IMR-90 (cell line): ENCODE data around the gene CHMP4B. TPM values are rescaled to one million over a fixed set of nuclear protein-coding genes. Genes with fewer than 3 reads are reported as not detected.

Experiments used
- ATAC-seq: fragments of 200-7000 bp; cut with Tn5 transposase; 2 replicates; pipeline ENCODE4 v1.9.1; 2020; ENCODE audit warnings: low read depth, mild to moderate bottlenecking, moderate library complexity
- BruUV-seq: library from RNA; stranded (reverse); fragments of 400-500 nt; replicated peaks from 2 replicates; lab custom pipeline; 2021; lab: Mats Ljungman, UMichigan
- CTCF ChIA-PET: fragments of 300-600 bp; formaldehyde crosslinking; extraction: SDS; loops from one replicate; lab custom pipeline; 2021; ENCODE audit warnings: antibody characterized with exemption; lab: Yijun Ruan, JAX
- POLR2A ChIA-PET: fragments of 300-600 bp; sonication (Branson Sonifier 250); formaldehyde crosslinking; loops from one replicate; lab custom pipeline; 2022; ENCODE audit warnings: antibody characterized with exemption; ENCODE audit not compliant: unreplicated experiment; lab: Charles Lee
- DNase-seq: peaks from one replicate; pipeline ENCODE4 v3.0.0; 2013
- H2AFZ ChIP-seq: replicated peaks from 2 replicates; pipeline ENCODE3; 2013; ENCODE audit warnings: low read length, mild to moderate bottlenecking; ENCODE audit not compliant: poor library complexity
- H2AK5ac ChIP-seq: 2 replicates; pipeline ENCODE4 v1.6.1; 2013; ENCODE audit warnings: low read depth, low read length, inconsistent platforms
- H2AK9ac ChIP-seq: replicated peaks from 2 replicates; pipeline ENCODE3; 2013; ENCODE audit warnings: mild to moderate bottlenecking, low read depth, low read length, moderate library complexity; ENCODE audit not compliant: poor library complexity
- H2BK120ac ChIP-seq: 2 replicates; pipeline ENCODE4 v1.6.1; 2013; ENCODE audit warnings: low read depth, low read length, inconsistent platforms
- H2BK15ac ChIP-seq: 3 replicates; pipeline ENCODE4 v1.6.1; 2013; ENCODE audit warnings: low read depth, low read length, inconsistent platforms
- H2BK20ac ChIP-seq: 2 replicates; pipeline ENCODE4 v1.6.1; 2013; ENCODE audit warnings: low read depth, mild to moderate bottlenecking, inconsistent platforms, low read length, moderate library complexity
- H2BK5ac ChIP-seq: 2 replicates; pipeline ENCODE4 v1.6.1; 2013; ENCODE audit warnings: mild to moderate bottlenecking, low read depth, low read length, inconsistent platforms; ENCODE audit not compliant: poor library complexity, severe bottlenecking
- H3K14ac ChIP-seq: replicated peaks from 2 replicates; pipeline ENCODE4 v1.6.1; 2013; ENCODE audit warnings: low read depth, low read length, inconsistent platforms
- H3K18ac ChIP-seq: 2 replicates; pipeline ENCODE4 v1.6.1; 2013; ENCODE audit warnings: low read depth, low read length, control low read depth
- H3K23ac ChIP-seq: 2 replicates; pipeline ENCODE4 v1.6.1; 2013; ENCODE audit warnings: low read depth, low read length, inconsistent platforms
- H3K27ac ChIP-seq: 2 replicates; pipeline ENCODE4 v1.5.1; 2013; ENCODE audit warnings: mild to moderate bottlenecking, control low read depth, low read length; ENCODE audit not compliant: insufficient read depth
- H3K27me3 ChIP-seq: 2 replicates; pipeline ENCODE4 v1.6.1; 2013; ENCODE audit warnings: low read length; ENCODE audit not compliant: control insufficient read depth, insufficient read depth
- H3K36me3 ChIP-seq: 2 replicates; pipeline ENCODE4 v1.6.1; 2013; ENCODE audit warnings: low read length, mixed read lengths; ENCODE audit not compliant: control insufficient read depth, insufficient read depth
- H3K4ac ChIP-seq: 2 replicates; pipeline ENCODE4 v1.6.1; 2013; ENCODE audit warnings: low read depth, low read length, inconsistent platforms
- H3K4me1 ChIP-seq: 2 replicates; pipeline ENCODE4 v1.6.1; 2013; ENCODE audit warnings: low read length, mixed read lengths; ENCODE audit not compliant: control insufficient read depth, insufficient read depth
- H3K4me2 ChIP-seq: 2 replicates; pipeline ENCODE4 v1.6.1; 2013; ENCODE audit warnings: low read depth, mild to moderate bottlenecking, control low read depth, low read length, moderate library complexity
- H3K4me3 ChIP-seq: 2 replicates; pipeline ENCODE4 v1.5.1; 2013; ENCODE audit warnings: low read depth, mild to moderate bottlenecking, control low read depth, low read length, moderate library complexity; ENCODE audit not compliant: insufficient read depth
- H3K56ac ChIP-seq: 2 replicates; pipeline ENCODE4 v1.6.1; 2013; ENCODE audit warnings: low read length, inconsistent platforms; ENCODE audit not compliant: insufficient read depth; ENCODE audit errors: extremely low read depth
- H3K79me1 ChIP-seq, 2 experiments: 2 replicates each; pipeline ENCODE4 v1.6.1; 2013; ENCODE audit warnings: low read length in 2 of 2, inconsistent platforms in 1 of 2, low read depth in 1 of 2
- H3K9ac ChIP-seq: 2 replicates; pipeline ENCODE4 v1.6.1; 2013; ENCODE audit warnings: low read depth, low read length, control low read depth
- H3K9me1 ChIP-seq: 2 replicates; pipeline ENCODE4 v1.6.1; 2013; ENCODE audit warnings: low read length, inconsistent platforms; ENCODE audit not compliant: insufficient read depth
- H3K9me3 ChIP-seq: 2 replicates; pipeline ENCODE4 v1.6.1; 2013; ENCODE audit warnings: low read length; ENCODE audit not compliant: control insufficient read depth, insufficient read depth
- H4K20me1 ChIP-seq: 2 replicates; pipeline ENCODE4 v1.6.1; 2013; ENCODE audit warnings: low read length, inconsistent platforms; ENCODE audit not compliant: insufficient read depth
- H4K5ac ChIP-seq: 2 replicates; pipeline ENCODE4 v1.6.1; 2013; ENCODE audit warnings: mild to moderate bottlenecking, low read depth, low read length, control low read depth
- H4K8ac ChIP-seq, 2 experiments: 2 replicates each; pipeline ENCODE4 v1.6.1; 2013; ENCODE audit warnings: low read depth in 2 of 2, low read length in 2 of 2, control low read depth in 1 of 2, inconsistent platforms in 1 of 2
- H4K91ac ChIP-seq: 2 replicates; pipeline ENCODE4 v1.6.1; 2013; ENCODE audit warnings: low read depth, low read length, inconsistent platforms; ENCODE audit not compliant: insufficient read depth
- BHLHE40 ChIP-seq: fragments of 150-350 bp; IDR thresholded peaks from 2 replicates; pipeline ENCODE4 v1.6.1; 2016; ENCODE audit warnings: mild to moderate bottlenecking, low read depth, low read length
- CEBPB ChIP-seq: IDR thresholded peaks from 2 replicates; pipeline ENCODE4 v1.6.1; 2012; ENCODE audit warnings: low read depth, low read length, improper control_type of control experiment
- CHD1 ChIP-seq: IDR thresholded peaks from 2 replicates; pipeline ENCODE4 v1.6.1; 2012; ENCODE audit warnings: low read depth, low read length, improper control_type of control experiment
- FOS ChIP-seq: fragments of 150-350 bp; IDR thresholded peaks from 2 replicates; pipeline ENCODE4 v1.6.1; 2016; ENCODE audit warnings: low read depth, low read length
- MAFK ChIP-seq: IDR thresholded peaks from 2 replicates; pipeline ENCODE4 v1.6.1; 2012; ENCODE audit warnings: low read depth, low read length, improper control_type of control experiment
- MAZ ChIP-seq: IDR thresholded peaks from 2 replicates; pipeline ENCODE4 v1.6.1; 2012; ENCODE audit warnings: low read depth, mild to moderate bottlenecking, low read length, improper control_type of control experiment, moderate library complexity, borderline replicate concordance
- POLR2A ChIP-seq: IDR thresholded peaks from 2 replicates; pipeline ENCODE4 v1.6.1; 2012; ENCODE audit warnings: mild to moderate bottlenecking, low read depth, low read length
- RAD21 ChIP-seq: IDR thresholded peaks from 2 replicates; pipeline ENCODE4 v1.6.1; 2012; ENCODE audit warnings: low read length, improper control_type of control experiment
- RCOR1 ChIP-seq: IDR thresholded peaks from 2 replicates; pipeline ENCODE4 v1.6.1; 2012; ENCODE audit warnings: mild to moderate bottlenecking, low read length, improper control_type of control experiment; ENCODE audit not compliant: insufficient replicate concordance
- RFX5 ChIP-seq: IDR thresholded peaks from 2 replicates; pipeline ENCODE4 v1.8.0; 2012; ENCODE audit warnings: low read depth, mild to moderate bottlenecking, low read length, moderate library complexity
- SMC3 ChIP-seq: fragments of 150-350 bp; IDR thresholded peaks from 2 replicates; pipeline ENCODE4 v1.6.1; 2016; ENCODE audit warnings: low read depth, mild to moderate bottlenecking, antibody characterized with exemption, low read length, moderate library complexity
- WGBS, 2 experiments: methylation state at CpG; one replicate each; pipeline versions ENCODE4 v1.1.5 to v1.1.7; 2013; ENCODE audit warnings: missing lambda C conversion rate in 2 of 2; ENCODE audit not compliant: insufficient read length in 1 of 2; ENCODE audit errors: extremely low coverage in 2 of 2; 5-methylcytosine and 5-hydroxymethylcytosine counted together
- dilution Hi-C: fragments of 300-500 bp; cut with HindIII; formaldehyde crosslinking; loops from one replicate; pipeline ENCODE4 v1.14.3; 2018; ENCODE audit warnings: low sequenced_read_pairs; ENCODE audit not compliant: unreplicated experiment
- in situ Hi-C: fragments of 300-500 bp; cut with MboI; formaldehyde crosslinking; loops from 3 replicates; pipeline ENCODE4 v1.14.3; 2019; ENCODE audit warnings: low sequenced_read_pairs, inconsistent platforms, mixed read lengths
- intact Hi-C: fragments of 100-400 bp; cut with micrococcal nuclease; formaldehyde crosslinking; loops from 2 replicates; pipeline ENCODE4 v1.10.0; 2022
- polyA plus RNA-seq, 3 experiments: library from polyadenylated mRNA; depleted of rRNA; stranded (reverse); fragments of >200 nt; gene quantifications; 2 replicates each; pipeline ENCODE4 v1.2.3, GENCODE V29; 2012; ENCODE audit warnings: low replicate concordance in 1 of 3
- total RNA-seq: library from RNA; depleted of rRNA; stranded (reverse); fragments of >200 nt; gene quantifications from 2 replicates; pipeline ENCODE4 v1.2.3, GENCODE V29; 2012
- TF ChIP-seq, protein P1 (sequence below): conservative IDR thresholded peaks from 2 replicates; pipeline ENCODE4 v1.5.1; 2012; ENCODE audit warnings: mild to moderate bottlenecking, low read depth, low read length, improper control_type of control experiment
- TF ChIP-seq, protein P2 (sequence below): fragments of 150-350 bp; IDR thresholded peaks from 2 replicates; pipeline ENCODE4 v1.6.1; 2016; ENCODE audit warnings: low read depth, mild to moderate bottlenecking, low read length, moderate library complexity, borderline replicate concordance
- TF ChIP-seq, protein P3 (sequence below): fragments of 150-350 bp; IDR thresholded peaks from 2 replicates; pipeline ENCODE4 v1.6.1; 2017; ENCODE audit warnings: mild to moderate bottlenecking, antibody characterized with exemption, low read length, low read depth

CHMP4B gene
- total and polyA plus RNA-seq, 2 of the 4 experiments (the other 2 are of a cell fraction) = 30.3 to 94.8 TPM

DNA sequence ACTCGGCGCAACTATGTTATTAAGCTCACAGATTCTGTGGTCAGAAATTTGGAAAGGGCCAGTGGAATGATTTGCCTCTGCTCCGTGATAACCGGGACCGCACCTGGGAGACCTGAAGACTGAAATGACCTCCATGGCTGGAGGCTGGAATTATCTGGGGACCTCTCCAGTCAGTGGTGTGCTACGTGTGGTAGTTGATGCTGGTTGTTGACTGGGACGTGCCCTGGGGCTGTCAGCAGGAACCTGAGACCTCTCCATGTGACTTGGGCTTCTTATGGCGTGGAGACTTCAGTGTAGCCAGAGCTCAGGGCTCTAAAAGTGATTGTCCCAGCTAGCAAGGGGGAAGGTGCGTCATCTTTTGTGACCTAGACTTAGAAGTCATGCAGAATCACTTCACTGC is 50.3 kb downstream of the CHMP4B start:
- TF ChIP-seq RAD21 = no peak
- no peak for TF ChIP-seq RFX5
- TF ChIP-seq FOS = no peak
- TF ChIP-seq BHLHE40 = no peak
- TF ChIP-seq, protein P1, sequence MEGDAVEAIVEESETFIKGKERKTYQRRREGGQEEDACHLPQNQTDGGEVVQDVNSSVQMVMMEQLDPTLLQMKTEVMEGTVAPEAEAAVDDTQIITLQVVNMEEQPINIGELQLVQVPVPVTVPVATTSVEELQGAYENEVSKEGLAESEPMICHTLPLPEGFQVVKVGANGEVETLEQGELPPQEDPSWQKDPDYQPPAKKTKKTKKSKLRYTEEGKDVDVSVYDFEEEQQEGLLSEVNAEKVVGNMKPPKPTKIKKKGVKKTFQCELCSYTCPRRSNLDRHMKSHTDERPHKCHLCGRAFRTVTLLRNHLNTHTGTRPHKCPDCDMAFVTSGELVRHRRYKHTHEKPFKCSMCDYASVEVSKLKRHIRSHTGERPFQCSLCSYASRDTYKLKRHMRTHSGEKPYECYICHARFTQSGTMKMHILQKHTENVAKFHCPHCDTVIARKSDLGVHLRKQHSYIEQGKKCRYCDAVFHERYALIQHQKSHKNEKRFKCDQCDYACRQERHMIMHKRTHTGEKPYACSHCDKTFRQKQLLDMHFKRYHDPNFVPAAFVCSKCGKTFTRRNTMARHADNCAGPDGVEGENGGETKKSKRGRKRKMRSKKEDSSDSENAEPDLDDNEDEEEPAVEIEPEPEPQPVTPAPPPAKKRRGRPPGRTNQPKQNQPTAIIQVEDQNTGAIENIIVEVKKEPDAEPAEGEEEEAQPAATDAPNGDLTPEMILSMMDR = no peak
- TF ChIP-seq, protein P2, sequence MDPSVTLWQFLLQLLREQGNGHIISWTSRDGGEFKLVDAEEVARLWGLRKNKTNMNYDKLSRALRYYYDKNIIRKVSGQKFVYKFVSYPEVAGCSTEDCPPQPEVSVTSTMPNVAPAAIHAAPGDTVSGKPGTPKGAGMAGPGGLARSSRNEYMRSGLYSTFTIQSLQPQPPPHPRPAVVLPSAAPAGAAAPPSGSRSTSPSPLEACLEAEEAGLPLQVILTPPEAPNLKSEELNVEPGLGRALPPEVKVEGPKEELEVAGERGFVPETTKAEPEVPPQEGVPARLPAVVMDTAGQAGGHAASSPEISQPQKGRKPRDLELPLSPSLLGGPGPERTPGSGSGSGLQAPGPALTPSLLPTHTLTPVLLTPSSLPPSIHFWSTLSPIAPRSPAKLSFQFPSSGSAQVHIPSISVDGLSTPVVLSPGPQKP = no peak
- TF ChIP-seq, protein P3, sequence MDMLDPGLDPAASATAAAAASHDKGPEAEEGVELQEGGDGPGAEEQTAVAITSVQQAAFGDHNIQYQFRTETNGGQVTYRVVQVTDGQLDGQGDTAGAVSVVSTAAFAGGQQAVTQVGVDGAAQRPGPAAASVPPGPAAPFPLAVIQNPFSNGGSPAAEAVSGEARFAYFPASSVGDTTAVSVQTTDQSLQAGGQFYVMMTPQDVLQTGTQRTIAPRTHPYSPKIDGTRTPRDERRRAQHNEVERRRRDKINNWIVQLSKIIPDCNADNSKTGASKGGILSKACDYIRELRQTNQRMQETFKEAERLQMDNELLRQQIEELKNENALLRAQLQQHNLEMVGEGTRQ = no peak
- TF ChIP-seq MAFK = no peak
- TF ChIP-seq MAZ = no peak
- TF ChIP-seq CHD1 = no peak
- TF ChIP-seq SMC3 = no peak
- no peak for TF ChIP-seq CEBPB
- no peak for TF ChIP-seq RCOR1
- TF ChIP-seq POLR2A = no peak
- no peak overlapping the region for H3K9ac ChIP-seq
- no peak overlapping the region for H3K18ac ChIP-seq
- CTCF ChIA-PET = interaction anchor here (1.1 kb wide), 1 partner anchor 206 kb away, joined by 3 read pairs; no protein-coding TSS in a partner anchor
- ATAC-seq (no peak), DNase-seq (no peak)
- H3K14ac ChIP-seq = no peak overlapping the region
- no peak overlapping the region for H3K4ac ChIP-seq
- POLR2A ChIA-PET = no interaction called here
- no peak overlapping the region for H2AK9ac ChIP-seq
- WGBS, 2 experiments = 87% methylated on average over 3 of the region's 9 CpGs; no CpG with 5 or more reads in 1 of the 2 experiments
- peaks cover 5% of the 10 kb centered on the region; the same call in 1 of the 2 replicates for H3K9me1 ChIP-seq
- peaks cover 0 to 4% of the 10 kb centered on the region in 2 experiments; a peak in 2 of 4 replicates for H3K79me1 ChIP-seq
- H2AK5ac ChIP-seq = 0 out of 2 replicates have a peak overlapping the region, but pooled peaks have one; percentile 45
- in situ Hi-C loops = loop anchor here (10.0 kb wide), 1 partner anchor 273 kb away; no protein-coding TSS in a partner anchor
- H4K5ac ChIP-seq = no peak overlapping the region
- dilution Hi-C loops = no loop called here
- H3K36me3 ChIP-seq = peaks cover 13% of the 10 kb centered on the region
- H4K8ac ChIP-seq = no peak overlapping the region
- no peak overlapping the region for H2BK5ac ChIP-seq
- intact Hi-C loops = no loop called here
- H4K20me1 ChIP-seq = peaks cover 5% of the 10 kb centered on the region; the same call in 1 of the 2 replicates
- H4K91ac ChIP-seq = no peak overlapping the region
- H3K9me3 ChIP-seq = no peaks in the 10 kb centered on the region
- H3K23ac ChIP-seq = no peak overlapping the region
- no peak overlapping the region for H3K27ac ChIP-seq
- H2BK20ac ChIP-seq = no peak overlapping the region
- BruUV-seq = no TSS peak
- H3K4me3 ChIP-seq = no peak overlapping the region
- no peak overlapping the region for H2AFZ ChIP-seq
- no peak overlapping the region for H2BK120ac ChIP-seq
- H3K56ac ChIP-seq = no peak overlapping the region
- no peak overlapping the region for H3K4me2 ChIP-seq
- no peaks in the 10 kb centered on the region for H3K27me3 ChIP-seq
- H3K4me1 ChIP-seq = peaks cover 7% of the 10 kb centered on the region; the same call in 1 of the 2 replicates
- no peak overlapping the region for H2BK15ac ChIP-seq
